Progenitor cell of endocrine pancreas (in vitro differentiated cells): ENCODE measurements around the gene DDX41. TPM values are rescaled to one million over a fixed set of nuclear protein-coding genes. Genes with fewer than 3 reads are reported as not detected.

Experiments used
- DNase-seq: peaks from one replicate; pipeline ENCODE4 v3.0.0; 2021; ENCODE audit warnings: low spot score; ENCODE audit not compliant: unreplicated experiment
- H3K27ac Mint-ChIP-seq: 2 replicates; pipeline ENCODE4 v1.8.0; 2021; ENCODE audit warnings: mild to moderate bottlenecking, moderate library complexity, mixed read lengths
- H3K27me3 Mint-ChIP-seq: 2 replicates; pipeline ENCODE4 v1.8.0; 2021; ENCODE audit warnings: mixed read lengths
- H3K36me3 Mint-ChIP-seq: 2 replicates; pipeline ENCODE4 v1.8.0; 2022; ENCODE audit warnings: mixed read lengths; ENCODE audit not compliant: insufficient read depth
- H3K4me1 Mint-ChIP-seq: 2 replicates; pipeline ENCODE4 v1.8.0; 2021; ENCODE audit warnings: low read depth, mixed read lengths
- H3K4me3 Mint-ChIP-seq: 2 replicates; pipeline ENCODE4 v1.8.0; 2021; ENCODE audit warnings: low read depth, mild to moderate bottlenecking, moderate library complexity, mixed read lengths
- H3K9me3 Mint-ChIP-seq: 2 replicates; pipeline ENCODE4 v1.8.0; 2021; ENCODE audit warnings: low read depth, mixed read lengths
- total RNA-seq: library from RNA; stranded (reverse); gene quantifications from 2 replicates; pipeline ENCODE4 v1.2.1, GENCODE V29; 2021
- TF ChIP-seq, protein P1 (sequence below): fragments of 200-600 bp; sonication (generic); IDR thresholded peaks from one replicate; pipeline ENCODE4 v1.5.0; 2021; ENCODE audit warnings: antibody characterized with exemption, mild to moderate bottlenecking; ENCODE audit not compliant: unreplicated experiment

The DDX41 gene
- total RNA-seq, 1 donor from 2014 or later = 93.1 TPM

DNA sequence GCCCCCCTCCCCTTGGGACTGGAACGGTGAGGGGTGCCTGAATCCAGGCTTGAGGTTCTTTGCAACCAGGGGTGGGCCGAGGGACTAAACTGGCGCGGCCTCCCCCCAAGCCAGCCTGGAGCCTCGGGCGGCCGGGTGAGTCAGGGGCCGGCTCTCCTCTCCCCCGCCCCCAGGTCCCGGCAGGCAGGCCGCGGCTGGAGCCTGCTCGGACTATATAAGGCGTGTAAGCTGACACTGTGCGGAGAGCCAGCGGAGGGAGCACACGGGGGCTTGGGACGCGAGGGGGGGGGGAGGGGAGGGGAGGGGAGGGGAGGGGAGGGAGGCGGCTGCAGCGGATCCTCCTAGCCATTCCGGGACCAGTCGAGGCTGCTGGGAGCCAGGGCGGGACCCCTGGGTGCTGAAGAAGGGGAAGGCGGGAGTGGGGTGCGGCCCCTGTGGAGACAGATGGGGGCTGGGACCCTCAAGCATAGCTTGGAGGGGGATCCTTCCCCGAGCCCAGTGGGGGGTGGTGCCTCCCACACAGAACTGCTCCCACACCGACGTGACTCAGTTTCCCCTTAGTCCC lies 20.0 kb downstream of the DDX41 start:
- Mint-ChIP-seq H3K4me1 (peaks cover 16% of the 10 kb centered on the region), H3K4me3 (peak overlapping the region; percentile 76), H3K9me3 (no peaks in the 10 kb centered on the region), H3K27ac (peak overlapping the region; percentile 95), H3K27me3 (peaks cover 28% of the 10 kb centered on the region), H3K36me3 (peaks cover 5% of the 10 kb centered on the region)
- DNase-seq = peak; percentile 72
- TF ChIP-seq, protein P1, sequence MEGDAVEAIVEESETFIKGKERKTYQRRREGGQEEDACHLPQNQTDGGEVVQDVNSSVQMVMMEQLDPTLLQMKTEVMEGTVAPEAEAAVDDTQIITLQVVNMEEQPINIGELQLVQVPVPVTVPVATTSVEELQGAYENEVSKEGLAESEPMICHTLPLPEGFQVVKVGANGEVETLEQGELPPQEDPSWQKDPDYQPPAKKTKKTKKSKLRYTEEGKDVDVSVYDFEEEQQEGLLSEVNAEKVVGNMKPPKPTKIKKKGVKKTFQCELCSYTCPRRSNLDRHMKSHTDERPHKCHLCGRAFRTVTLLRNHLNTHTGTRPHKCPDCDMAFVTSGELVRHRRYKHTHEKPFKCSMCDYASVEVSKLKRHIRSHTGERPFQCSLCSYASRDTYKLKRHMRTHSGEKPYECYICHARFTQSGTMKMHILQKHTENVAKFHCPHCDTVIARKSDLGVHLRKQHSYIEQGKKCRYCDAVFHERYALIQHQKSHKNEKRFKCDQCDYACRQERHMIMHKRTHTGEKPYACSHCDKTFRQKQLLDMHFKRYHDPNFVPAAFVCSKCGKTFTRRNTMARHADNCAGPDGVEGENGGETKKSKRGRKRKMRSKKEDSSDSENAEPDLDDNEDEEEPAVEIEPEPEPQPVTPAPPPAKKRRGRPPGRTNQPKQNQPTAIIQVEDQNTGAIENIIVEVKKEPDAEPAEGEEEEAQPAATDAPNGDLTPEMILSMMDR = no peak

DNA sequence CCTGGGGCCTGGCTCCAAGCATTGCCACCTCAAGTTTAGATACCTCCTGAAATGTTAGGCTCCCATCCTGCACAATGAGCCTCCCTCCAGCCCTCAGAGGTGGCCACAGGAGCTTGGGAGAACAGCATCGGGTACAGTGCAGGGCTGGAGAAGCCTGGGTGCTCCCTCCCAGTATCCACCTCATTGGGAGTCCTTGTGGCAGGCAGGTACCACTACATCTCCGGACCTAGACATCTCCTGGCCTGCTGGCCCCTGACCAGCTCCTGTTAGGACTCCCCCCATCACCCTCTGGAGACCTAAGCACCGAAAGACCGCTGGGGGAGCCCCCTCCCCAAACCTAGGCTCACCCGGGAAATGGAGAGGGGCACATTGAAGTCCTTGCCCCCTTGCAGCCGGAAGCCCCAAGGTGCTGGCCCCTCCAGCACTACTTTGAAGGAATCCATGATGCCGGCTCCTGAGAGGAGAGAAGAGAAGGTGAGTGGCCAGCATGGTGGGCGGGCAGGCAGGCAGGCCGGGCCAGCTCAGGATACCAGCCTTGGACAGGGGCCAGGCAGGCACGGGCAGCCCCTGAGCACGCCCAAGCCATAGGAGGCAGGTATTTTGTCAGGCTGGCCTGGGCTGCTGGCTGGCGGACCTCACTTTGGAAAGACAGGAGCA lies 20.6 kb downstream of the DDX41 start:
- Mint-ChIP-seq H3K36me3 (peaks cover 6% of the 10 kb centered on the region), H3K4me1 (peaks cover 16% of the 10 kb centered on the region), H3K27me3 (peaks cover 28% of the 10 kb centered on the region), H3K27ac (peak overlapping the region; percentile 95), H3K9me3 (no peaks in the 10 kb centered on the region), H3K4me3 (peak overlapping the region; percentile 76)
- TF ChIP-seq, protein P1 = peak; percentile 53
- no peak for DNase-seq

DNA sequence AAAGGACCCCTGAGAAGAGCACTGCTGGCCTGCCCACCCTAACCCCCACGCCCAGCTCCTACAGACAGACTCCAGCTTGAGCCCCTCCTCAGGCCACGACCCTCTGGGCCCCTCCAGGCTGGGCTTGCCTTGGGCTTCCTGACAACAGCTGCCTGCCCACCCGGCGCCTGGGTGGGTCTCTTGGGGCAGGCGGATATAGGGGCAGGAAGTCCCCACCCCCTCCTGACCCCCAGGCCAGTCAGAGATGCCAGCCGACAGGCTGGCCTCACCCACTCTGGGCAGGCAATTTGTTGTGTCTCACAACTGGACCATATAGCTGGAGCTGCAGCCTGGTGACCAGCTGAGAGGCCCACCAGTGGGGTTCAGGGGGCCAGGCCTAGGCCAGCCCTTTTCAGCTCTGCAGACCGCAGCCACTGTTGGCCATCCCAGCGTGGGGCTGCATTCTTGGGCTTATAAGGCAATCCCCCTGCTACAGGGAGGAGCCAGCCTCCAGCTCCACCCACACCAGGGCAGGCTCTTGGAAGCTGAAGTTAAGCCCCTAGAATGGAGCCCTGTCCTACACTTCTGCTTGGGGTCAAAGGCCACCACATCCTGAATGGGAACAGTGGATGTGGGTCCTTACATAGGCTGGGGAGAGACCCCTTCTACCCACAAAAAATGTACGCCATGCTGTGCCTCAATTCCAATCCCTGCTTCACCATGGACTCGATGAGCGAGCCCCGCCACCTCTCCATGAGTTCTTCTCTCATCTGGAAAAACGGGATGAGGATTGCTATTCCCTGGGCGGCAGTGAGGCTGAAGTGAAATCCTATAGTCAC lies 21.3 kb downstream of the DDX41 start:
- Mint-ChIP-seq H3K27me3 (peaks cover 26% of the 10 kb centered on the region), H3K4me1 (peaks cover 14% of the 10 kb centered on the region), H3K9me3 (no peaks in the 10 kb centered on the region), H3K27ac (peak overlapping the region; percentile 95), H3K36me3 (peaks cover 8% of the 10 kb centered on the region), H3K4me3 (peak overlapping the region; percentile 76)
- TF ChIP-seq, protein P1 = no peak
- DNase-seq = no peak

DNA sequence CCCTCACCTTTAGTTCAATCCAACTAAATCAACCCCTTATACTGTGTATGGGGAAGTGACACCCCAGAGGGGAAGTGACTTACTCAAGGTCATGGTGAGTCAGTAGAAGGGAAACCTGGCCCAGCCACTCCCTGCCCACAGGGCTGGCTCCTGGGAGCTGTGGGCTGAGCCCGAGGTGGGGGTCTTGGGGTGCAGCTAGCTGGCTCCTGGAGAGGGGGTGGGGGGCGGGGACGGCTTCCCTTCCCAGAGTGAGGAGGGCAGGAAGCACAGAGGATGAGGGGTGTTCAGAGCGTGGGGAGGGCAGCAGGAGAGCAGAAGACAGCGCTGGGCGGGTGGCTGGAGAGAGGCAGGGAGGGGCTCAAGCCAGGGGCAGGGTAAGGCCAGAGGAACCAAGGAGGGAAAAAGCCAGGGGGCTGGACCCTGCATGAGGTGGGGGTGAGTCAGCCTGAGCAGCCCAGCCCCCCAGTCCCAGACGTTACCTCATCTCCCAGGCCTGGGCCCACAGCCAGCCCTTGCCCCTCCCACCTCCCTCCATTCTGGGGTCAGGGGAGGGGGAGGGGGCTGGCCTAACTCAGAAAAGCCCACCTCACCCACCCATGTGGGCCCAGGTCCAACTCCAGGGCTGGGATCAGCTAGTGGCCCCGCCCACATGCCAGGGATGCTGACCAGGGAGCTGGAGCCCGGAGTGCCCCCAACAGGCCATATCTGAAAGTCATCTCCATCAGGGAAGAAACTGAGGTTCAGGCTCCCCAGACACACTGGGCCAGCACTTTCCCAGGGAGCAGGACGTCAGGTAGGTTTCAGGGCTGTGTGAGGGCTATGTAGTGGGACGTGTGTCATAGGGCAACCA lies 22.2 kb downstream of the DDX41 start:
- peaks cover 14% of the 10 kb centered on the region for H3K4me1 Mint-ChIP-seq
- TF ChIP-seq, protein P1 = peak; percentile 18
- no peak overlapping the region for H3K27ac Mint-ChIP-seq
- DNase-seq = no peak
- H3K27me3 Mint-ChIP-seq = peaks cover 18% of the 10 kb centered on the region
- peaks cover 10% of the 10 kb centered on the region for H3K36me3 Mint-ChIP-seq
- H3K4me3 Mint-ChIP-seq = no peak overlapping the region
- no peaks in the 10 kb centered on the region for H3K9me3 Mint-ChIP-seq
